BLaER1 (cell line): ENCODE measurements around the gene CLIP2.
"Not testable (repeated sequence)": the region's sequence is repeated elsewhere in the genome, so short reads cannot be mapped to it uniquely, and the experiment has no call there.

Source experiments
- H3K27ac ChIP-seq: shearing (Covaris generic); formaldehyde crosslinking; 2 replicates; pipeline ENCODE4 v1.8.1; 2022
- H3K27me3 ChIP-seq: shearing (Covaris generic); formaldehyde crosslinking; 2 replicates; pipeline ENCODE4 v1.8.1; 2022
- H3K36me3 ChIP-seq: shearing (Covaris generic); formaldehyde crosslinking; 2 replicates; pipeline ENCODE4 v1.8.1; 2022
- H3K4me1 ChIP-seq: shearing (Covaris generic); formaldehyde crosslinking; 2 replicates; pipeline ENCODE4 v1.8.1; 2022
- H3K4me2 ChIP-seq: shearing (Covaris generic); formaldehyde crosslinking; 2 replicates; pipeline ENCODE4 v1.8.1; 2022
- H3K4me3 ChIP-seq: shearing (Covaris generic); formaldehyde crosslinking; 2 replicates; pipeline ENCODE4 v1.8.1; 2022
- H3K9ac ChIP-seq: shearing (Covaris generic); formaldehyde crosslinking; 2 replicates; pipeline ENCODE4 v1.8.1; 2022
- H3K9me3 ChIP-seq: shearing (Covaris generic); formaldehyde crosslinking; 2 replicates; pipeline ENCODE4 v1.8.1; 2022
- H4K20me1 ChIP-seq: shearing (Covaris generic); formaldehyde crosslinking; 2 replicates; pipeline ENCODE4 v1.8.1; 2022
- Cebpa-rat ChIP-seq: shearing (Covaris generic); IDR thresholded peaks from 2 replicates; pipeline ENCODE4 v1.8.1; 2022

The CLIP2 gene

GRCh38 chr7:74324531-74325209 is 35.5 kb downstream of the CLIP2 start:
- no peaks in the 10 kb centered on the region for H3K27me3 ChIP-seq
- H3K4me3 ChIP-seq, result no peak overlapping the region
- H3K27ac ChIP-seq, result peak overlapping the region; percentile 41
- H3K9ac ChIP-seq, result no peak overlapping the region
- no peak for TF ChIP-seq Cebpa-rat
- peaks cover 97% of the 10 kb centered on the region for H3K36me3 ChIP-seq
- H3K9me3 ChIP-seq, result no peaks in the 10 kb centered on the region
- peak overlapping the region; percentile 34 for H3K4me2 ChIP-seq
- peaks cover 81% of the 10 kb centered on the region; the same call in 1 of the 2 replicates for H4K20me1 ChIP-seq
- H3K4me1 ChIP-seq, result peaks cover 74% of the 10 kb centered on the region

GRCh38 chr7:74325210-74325565 is 36.0 kb downstream of the CLIP2 start:
- H3K4me1 ChIP-seq, result peaks cover 73% of the 10 kb centered on the region
- TF ChIP-seq Cebpa-rat, result no peak
- H3K4me2 ChIP-seq, result peak overlapping the region; percentile 34

GRCh38 chr7:74329225-74329624 is 40.0 kb downstream of the CLIP2 start:
- Histone ChIP-seq H3K9me3 (no peaks in the 10 kb centered on the region), H3K9ac (no peak overlapping the region), H3K4me1 (peaks cover 87% of the 10 kb centered on the region), H4K20me1 (peaks cover 77% of the 10 kb centered on the region; the same call in 1 of the 2 replicates), H3K4me2 (peak overlapping the region; percentile 28; the same call in 1 of the 2 replicates), H3K27me3 (no peaks in the 10 kb centered on the region), H3K36me3 (peaks cover 75% of the 10 kb centered on the region), H3K4me3 (no peak overlapping the region), H3K27ac (no peak overlapping the region)
- no peak for TF ChIP-seq Cebpa-rat

More at GRCh38 chr7:74325210-74325565, 36.0 kb downstream of the CLIP2 start:
- Histone ChIP-seq H3K27ac (peak overlapping the region; percentile 41; the same call in 1 of the 2 replicates), H3K9ac (no peak overlapping the region), H3K4me3 (no peak overlapping the region), H4K20me1 (peaks cover 75% of the 10 kb centered on the region; the same call in 1 of the 2 replicates), H3K9me3 (no peaks in the 10 kb centered on the region), H3K27me3 (no peaks in the 10 kb centered on the region), H3K36me3 (peaks cover 97% of the 10 kb centered on the region)

- peaks cover 63% of the 10 kb centered on the region for H3K36me3 ChIP-seq
- H3K27me3 ChIP-seq, result no peaks in the 10 kb centered on the region
- H3K4me3 ChIP-seq, result no peak overlapping the region
- no peaks in the 10 kb centered on the region; the same call in 1 of the 2 replicates for H3K9me3 ChIP-seq
- peak overlapping the region; percentile 63; the same call in 1 of the 2 replicates for H3K27ac ChIP-seq
- peaks cover 87% of the 10 kb centered on the region for H3K4me1 ChIP-seq
- H4K20me1 ChIP-seq, result peaks cover 49% of the 10 kb centered on the region; the same call in 1 of the 2 replicates
- H3K4me2 ChIP-seq, result peak overlapping the region; percentile 68
- TF ChIP-seq Cebpa-rat, result no peak
- 0 out of 2 replicates have a peak overlapping the region, but pooled peaks have one; percentile 4 for H3K9ac ChIP-seq
Measured at GRCh38 chr7:74332373-74333176, 43.4 kb downstream of the CLIP2 start.

GRCh38 chr7:74334030-74334429 is 44.8 kb downstream of the CLIP2 start:
- H3K4me3 ChIP-seq, result no peak overlapping the region
- peaks cover 56% of the 10 kb centered on the region for H3K36me3 ChIP-seq
- H3K27me3 ChIP-seq, result no peaks in the 10 kb centered on the region
- peak overlapping the region; percentile 55; the same call in 1 of the 2 replicates for H3K27ac ChIP-seq
- H3K4me2 ChIP-seq, result peak overlapping the region; percentile 68
- H3K9me3 ChIP-seq, result no peaks in the 10 kb centered on the region; the same call in 1 of the 2 replicates
- H3K9ac ChIP-seq, result no peak overlapping the region
- peaks cover 87% of the 10 kb centered on the region for H3K4me1 ChIP-seq
- H4K20me1 ChIP-seq, result peaks cover 54% of the 10 kb centered on the region; the same call in 1 of the 2 replicates
- TF ChIP-seq Cebpa-rat, result no peak

GRCh38 chr7:74337926-74338325 is 48.7 kb downstream of the CLIP2 start:
- H3K27me3 ChIP-seq, result no peaks in the 10 kb centered on the region
- H3K27ac ChIP-seq, result peak overlapping the region; percentile 83
- peak overlapping the region; percentile 83 for H3K4me2 ChIP-seq
- H3K4me3 ChIP-seq, result peak overlapping the region; percentile 24
- H3K9ac ChIP-seq, result peak overlapping the region; percentile 36
- H4K20me1 ChIP-seq, result peaks cover 56% of the 10 kb centered on the region; the same call in 1 of the 2 replicates
- no peak for TF ChIP-seq Cebpa-rat
- H3K4me1 ChIP-seq, result peaks cover 90% of the 10 kb centered on the region
- H3K36me3 ChIP-seq, result peaks cover 69% of the 10 kb centered on the region
- no peaks in the 10 kb centered on the region; the same call in 1 of the 2 replicates for H3K9me3 ChIP-seq

- no peak for TF ChIP-seq Cebpa-rat
- Histone ChIP-seq H3K4me1 (peaks cover 84% of the 10 kb centered on the region), H4K20me1 (peaks cover 56% of the 10 kb centered on the region; the same call in 1 of the 2 replicates), H3K4me2 (peak overlapping the region; percentile 83), H3K27ac (peak overlapping the region; percentile 83), H3K36me3 (peaks cover 75% of the 10 kb centered on the region), H3K9me3 (no peaks in the 10 kb centered on the region; the same call in 1 of the 2 replicates), H3K4me3 (peak overlapping the region; percentile 24), H3K9ac (peak overlapping the region; percentile 36), H3K27me3 (no peaks in the 10 kb centered on the region)
Measured at GRCh38 chr7:74338366-74339108, 49.3 kb downstream of the CLIP2 start.

GRCh38 chr7:74339648-74340047 is 50.4 kb downstream of the CLIP2 start:
- H3K27me3 ChIP-seq, H3K9ac ChIP-seq, H3K9me3 ChIP-seq, H3K4me3 ChIP-seq: not testable (repeated sequence)
- Histone ChIP-seq H3K4me2 (peak overlapping the region; percentile 55), H3K36me3 (peaks cover 75% of the 10 kb centered on the region), H3K27ac (0 out of 2 replicates have a peak overlapping the region, but pooled peaks have one; percentile 73), H4K20me1 (peaks cover 58% of the 10 kb centered on the region), H3K4me1 (peaks cover 73% of the 10 kb centered on the region)

- 0 out of 2 replicates have a peak, but pooled peaks cover 4% of the 10 kb centered on the region for H3K9me3 ChIP-seq
- no peak for TF ChIP-seq Cebpa-rat
- no peak overlapping the region for H3K9ac ChIP-seq
- H3K27me3 ChIP-seq, result no peaks in the 10 kb centered on the region
- no peak overlapping the region for H3K4me2 ChIP-seq
- no peak overlapping the region for H3K4me3 ChIP-seq
- H3K27ac ChIP-seq, result no peak overlapping the region
- H4K20me1 ChIP-seq, result peaks cover 57% of the 10 kb centered on the region
- peaks cover 88% of the 10 kb centered on the region for H3K36me3 ChIP-seq
- peaks cover 34% of the 10 kb centered on the region for H3K4me1 ChIP-seq
Measured at GRCh38 chr7:74343281-74344131, 54.3 kb downstream of the CLIP2 start.
